Kidney (tissue), 14 donors: ENCODE measurements around the gene CAPN13. TPM values are rescaled to one million over a fixed set of nuclear protein-coding genes. Genes with fewer than 3 reads are reported as not detected.

Source experiments
- DNase-seq, 5 donors: peaks; one replicate each; pipeline ENCODE4 v3.0.0-alpha.2; 2013 to 2020
- FAIRE-seq: peaks from 2 replicates; lab custom pipeline; 2012; peaks lifted over from hg19 to GRCh38; lab: Jason Lieb, UNC
- H3K27ac ChIP-seq, 2 donors: one replicate each; pipeline ENCODE4 v1.7.0; 2013; ENCODE audit warnings: low read depth in 2 of 2, low read length in 2 of 2, inconsistent platforms in 1 of 2
- H3K27me3 ChIP-seq: one replicate; pipeline ENCODE4 v1.7.1; 2013; ENCODE audit warnings: low read length, inconsistent platforms; ENCODE audit not compliant: control insufficient read depth, insufficient read depth
- H3K36me3 ChIP-seq, 3 donors: one replicate each; pipeline versions ENCODE4 v1.7.0 to v1.7.1; 2013; ENCODE audit warnings: low read length in 3 of 3, control low read depth in 1 of 3, inconsistent platforms in 1 of 3; ENCODE audit not compliant: insufficient read depth in 3 of 3, control insufficient read depth in 2 of 3
- H3K4me1 ChIP-seq, 3 donors: one replicate each; pipeline versions ENCODE4 v1.7.0 to v1.7.1; 2013; ENCODE audit warnings: low read length in 3 of 3, inconsistent platforms in 1 of 3, low read depth in 1 of 3; ENCODE audit not compliant: control insufficient read depth in 2 of 3, insufficient read depth in 2 of 3
- H3K4me3 ChIP-seq, 3 donors: one replicate each; pipeline versions ENCODE4 v1.7.0 to v1.8.1; 2013; ENCODE audit warnings: low read length in 3 of 3, control low read depth in 1 of 3, inconsistent platforms in 1 of 3
- H3K9ac ChIP-seq, 3 donors: one replicate each; pipeline versions ENCODE4 v1.7.0 to v1.7.1; 2013; ENCODE audit warnings: low read length in 3 of 3, control low read depth in 1 of 3, inconsistent platforms in 1 of 3
- H3K9me3 ChIP-seq, 3 donors: one replicate each; pipeline versions ENCODE4 v1.7.0 to v1.7.1; 2013; ENCODE audit warnings: low read length in 3 of 3, control low read depth in 1 of 3, inconsistent platforms in 1 of 3; ENCODE audit not compliant: control insufficient read depth in 2 of 3, insufficient read depth in 1 of 3
- intact Hi-C: fragments of 100-400 bp; cut with DNase I; formaldehyde crosslinking; loops from one replicate; pipeline ENCODE4 v1.11.1; 2022
- polyA plus RNA-seq: library from polyadenylated mRNA; stranded (reverse); fragments of 350-450 nt; fragmentation: Illumina TruSeq; extraction: RNeasy Lipid Tissue Mini Kit (QIAGEN cat#74804); gene quantifications from one replicate; pipeline ENCODE4 v1.2.3, GENCODE V29; 2014; ENCODE audit warnings: low read depth, low replicate concordance; ENCODE audit not compliant: insufficient read depth
- total RNA-seq: library from RNA; stranded (reverse); fragmentation: NEBNext Ultra II Directional; extraction: Animal tissue kit (Norgen Biotek cat#: 25700); gene quantifications from one replicate; pipeline ENCODE4 v1.2.1, GENCODE V29; 2021
- TF ChIP-seq, protein P1 (sequence below): IDR thresholded peaks from 3 replicates; pipeline ENCODE4 v1.5.1; 2012; ENCODE audit warnings: mild to moderate bottlenecking, moderate library complexity, borderline replicate concordance; ENCODE audit not compliant: insufficient read depth; ENCODE audit errors: extremely low read depth
- donor health status: control.
- donor health status: control.
- donor health status: control.
- donor health status: control.
- donor health status: control.
- donor health status: DM: yes; HTN: yes; CAD: no.
- donor health status: Normal renal cell carcinoma (clear cell type).

CAPN13 gene
- total and polyA plus RNA-seq, 2 donors from 2014 or later, result 3.4 to 9.2 TPM

DNA sequence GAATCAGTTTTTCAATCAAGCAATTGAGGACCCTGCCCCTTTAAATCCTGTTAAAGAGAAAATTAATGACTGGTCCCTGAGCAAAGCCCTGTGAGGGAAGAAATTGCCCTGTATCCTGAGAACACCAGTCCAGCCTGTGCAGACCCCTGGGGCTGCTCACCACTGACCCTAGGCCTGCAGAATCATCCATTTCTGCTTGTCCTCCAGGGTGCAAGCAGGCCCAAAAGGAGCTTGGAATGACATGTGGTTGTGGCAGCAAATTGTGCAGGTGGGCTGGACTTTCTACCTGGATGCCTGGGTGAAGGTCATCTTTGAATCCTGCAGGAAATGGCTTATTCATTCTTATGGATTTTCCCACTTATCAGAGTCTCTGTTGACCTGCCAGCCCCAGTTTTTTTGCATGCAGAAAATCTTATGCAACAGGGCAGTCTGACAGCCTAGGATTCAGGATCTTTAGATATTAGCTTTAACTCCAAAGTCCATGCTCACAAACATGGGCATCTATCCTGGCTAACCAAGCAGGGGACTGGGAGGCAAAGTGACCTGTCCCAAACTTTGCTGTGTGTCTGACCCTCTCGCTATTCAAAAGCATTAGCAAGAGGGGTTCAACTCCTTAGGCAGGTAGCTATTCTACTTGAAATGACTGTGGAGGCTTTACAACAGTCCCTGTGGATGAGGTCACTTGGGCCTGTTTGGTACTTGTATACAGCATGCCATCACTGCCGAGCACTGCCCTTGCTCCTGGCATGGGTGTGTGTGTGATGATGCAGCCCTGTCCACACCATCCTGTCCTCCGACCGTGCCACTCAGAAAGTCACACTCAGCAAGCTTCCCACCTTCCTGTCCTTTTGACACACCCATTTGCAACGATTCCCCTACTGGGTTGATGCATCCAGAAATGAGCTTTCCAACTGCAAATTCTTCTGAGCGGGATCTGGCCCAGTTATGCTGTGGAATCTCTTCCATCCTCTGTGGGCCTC lies 85.3 kb downstream of the CAPN13 start:
- H3K9me3 ChIP-seq, result no peaks in the 10 kb centered on the region
- no peak overlapping the region for H3K27ac ChIP-seq
- H3K36me3 ChIP-seq, result no peaks in the 10 kb centered on the region
- no peak overlapping the region for H3K4me3 ChIP-seq
- FAIRE-seq (no peak), DNase-seq (peak in 2 of 5 donors; percentile 1 to 10)
- TF ChIP-seq, protein P1, sequence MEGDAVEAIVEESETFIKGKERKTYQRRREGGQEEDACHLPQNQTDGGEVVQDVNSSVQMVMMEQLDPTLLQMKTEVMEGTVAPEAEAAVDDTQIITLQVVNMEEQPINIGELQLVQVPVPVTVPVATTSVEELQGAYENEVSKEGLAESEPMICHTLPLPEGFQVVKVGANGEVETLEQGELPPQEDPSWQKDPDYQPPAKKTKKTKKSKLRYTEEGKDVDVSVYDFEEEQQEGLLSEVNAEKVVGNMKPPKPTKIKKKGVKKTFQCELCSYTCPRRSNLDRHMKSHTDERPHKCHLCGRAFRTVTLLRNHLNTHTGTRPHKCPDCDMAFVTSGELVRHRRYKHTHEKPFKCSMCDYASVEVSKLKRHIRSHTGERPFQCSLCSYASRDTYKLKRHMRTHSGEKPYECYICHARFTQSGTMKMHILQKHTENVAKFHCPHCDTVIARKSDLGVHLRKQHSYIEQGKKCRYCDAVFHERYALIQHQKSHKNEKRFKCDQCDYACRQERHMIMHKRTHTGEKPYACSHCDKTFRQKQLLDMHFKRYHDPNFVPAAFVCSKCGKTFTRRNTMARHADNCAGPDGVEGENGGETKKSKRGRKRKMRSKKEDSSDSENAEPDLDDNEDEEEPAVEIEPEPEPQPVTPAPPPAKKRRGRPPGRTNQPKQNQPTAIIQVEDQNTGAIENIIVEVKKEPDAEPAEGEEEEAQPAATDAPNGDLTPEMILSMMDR, result no peak
- H3K27me3 ChIP-seq, result no peaks in the 10 kb centered on the region
- no peak overlapping the region for H3K9ac ChIP-seq
- H3K4me1 ChIP-seq, result no peaks in the 10 kb centered on the region
- intact Hi-C loops, result no loop called here

DNA sequence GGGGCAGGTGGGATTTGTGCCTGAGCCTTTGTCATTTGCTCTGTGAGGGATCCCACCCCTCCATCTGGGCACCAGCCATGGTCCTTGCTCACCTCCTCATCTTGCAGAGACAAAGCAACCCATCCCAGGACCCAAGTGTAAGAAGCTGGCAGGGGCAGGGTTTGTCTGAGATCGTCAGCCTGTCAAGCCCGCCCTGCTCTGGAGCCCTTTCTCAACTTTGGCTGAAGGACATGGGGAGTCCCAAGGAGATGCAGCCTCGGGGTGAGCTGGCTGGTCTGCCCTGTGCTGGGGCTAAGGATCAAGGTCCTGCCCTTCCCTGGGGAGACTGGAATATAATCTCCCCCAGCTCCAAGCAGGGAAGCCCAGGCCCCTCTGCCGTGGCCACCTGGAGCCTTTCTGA lies 86.0 kb downstream of the CAPN13 start:
- TF ChIP-seq, protein P1, result no peak
- Histone ChIP-seq H3K9ac (no peak overlapping the region), H3K27ac (no peak overlapping the region), H3K36me3 (no peaks in the 10 kb centered on the region), H3K4me1 (no peaks in the 10 kb centered on the region), H3K27me3 (no peaks in the 10 kb centered on the region), H3K4me3 (no peak overlapping the region), H3K9me3 (no peaks in the 10 kb centered on the region)
- intact Hi-C loops, result no loop called here
- DNase-seq (peak in 2 of 5 donors; percentile 5 to 16), FAIRE-seq (no peak)

DNA sequence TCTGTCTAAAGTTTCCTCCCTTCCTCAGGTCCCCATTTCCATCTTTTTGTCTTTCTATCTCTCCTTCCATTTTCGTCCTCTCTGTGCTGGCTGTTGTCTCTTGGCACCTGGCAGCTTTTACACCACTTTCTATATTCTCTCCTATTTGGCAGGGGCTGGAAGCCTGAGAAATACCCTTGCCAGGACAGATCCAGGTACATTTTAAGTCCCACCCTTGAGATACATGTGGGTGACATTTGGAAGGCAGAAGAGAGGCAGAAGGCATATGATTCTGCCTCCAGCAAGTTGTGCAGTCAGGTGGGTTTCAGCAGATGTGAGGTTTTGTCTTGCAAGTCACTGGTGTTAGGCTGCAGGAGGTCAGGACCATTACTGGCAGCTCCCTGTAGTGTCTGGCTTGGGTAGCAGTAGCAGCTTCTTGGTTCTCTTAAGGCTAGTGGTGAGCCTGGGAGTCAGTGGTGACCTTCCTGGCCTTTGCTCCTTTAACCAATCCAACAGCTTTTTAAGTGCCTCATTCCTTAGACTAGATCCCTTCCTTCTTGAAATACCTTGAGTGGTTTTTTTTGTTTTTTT lies 90.1 kb downstream of the CAPN13 start:
- TF ChIP-seq, protein P1, result no peak
- no peak overlapping the region for H3K27ac ChIP-seq
- H3K36me3 ChIP-seq, result no peaks in the 10 kb centered on the region
- FAIRE-seq (no peak), DNase-seq (no peak)
- no peaks in the 10 kb centered on the region for H3K4me1 ChIP-seq
- intact Hi-C loops, result loop anchor here (10.0 kb wide), 2 partner anchors 448 to 618 kb away; no protein-coding TSS in a partner anchor
- no peak overlapping the region for H3K4me3 ChIP-seq
- no peaks in the 10 kb centered on the region for H3K9me3 ChIP-seq
- H3K9ac ChIP-seq, result no peak overlapping the region
- no peaks in the 10 kb centered on the region for H3K27me3 ChIP-seq
